GM13976 (cell line): Measurements from ENCODE around the gene CLDN7.

Experiments
- DNase-seq: peaks from one replicate; pipeline ENCODE4 v3.0.0; 2012; ENCODE audit warnings: low spot score
- in situ Hi-C: fragments of 300-500 bp; cut with MboI; formaldehyde crosslinking; loops from one replicate; pipeline ENCODE4 v1.12.0; 2022; ENCODE audit warnings: low sequenced_read_pairs, mixed read lengths, inconsistent platforms; ENCODE audit not compliant: unreplicated experiment
- TF ChIP-seq, protein P1 (sequence below): IDR thresholded peaks from 2 replicates; pipeline ENCODE4 v1.5.1; 2012; ENCODE audit warnings: borderline replicate concordance, mild to moderate bottlenecking; ENCODE audit not compliant: insufficient read depth; ENCODE audit errors: extremely low read depth, missing control alignments, control extremely low read depth

The CLDN7 gene

DNA sequence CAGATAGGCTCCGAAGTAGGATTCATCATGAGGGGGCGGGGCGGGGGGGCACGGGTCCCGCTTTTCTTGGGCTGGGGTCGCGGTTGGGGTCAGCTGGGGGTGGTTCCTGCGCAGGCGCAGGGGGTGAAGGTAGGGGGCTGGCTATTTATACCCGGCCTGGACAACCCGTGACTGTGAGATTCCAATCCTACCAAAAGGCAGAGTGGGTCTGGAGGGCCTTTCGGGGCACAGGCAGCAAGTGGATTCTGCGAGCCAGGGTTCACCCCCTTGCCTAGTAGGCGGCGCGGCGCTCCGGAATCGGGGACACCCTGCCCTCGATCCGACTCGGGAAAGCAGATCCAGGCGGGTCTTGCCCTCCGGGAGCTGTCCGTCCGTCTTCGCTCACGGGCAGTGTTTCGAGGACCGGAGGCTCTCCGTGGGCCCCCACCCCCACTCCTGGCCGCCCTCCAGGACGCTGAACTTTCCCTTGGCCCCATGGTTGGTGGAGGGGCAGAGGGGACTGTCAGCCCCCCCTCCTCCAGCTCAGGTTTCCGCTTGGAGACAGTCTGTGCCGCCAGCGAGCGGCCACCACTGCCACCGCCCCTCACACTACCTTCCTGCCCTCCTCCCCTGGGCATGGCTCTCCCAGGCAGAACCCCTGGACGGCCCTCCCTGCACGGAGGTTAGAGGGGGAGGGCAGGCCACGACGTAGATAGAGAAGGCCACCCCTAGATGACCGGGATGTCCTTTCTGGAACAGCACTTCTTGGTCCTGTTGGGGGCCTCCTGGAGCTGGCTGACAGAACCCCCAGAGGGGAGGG is 19.9 kb upstream of the CLDN7 start:
- in situ Hi-C loops: loop anchor here (25.0 kb wide), 1 partner anchor 245 kb away; the partner anchor contains the start of genes SLC16A11 and SLC16A13
- peak; percentile 37 for DNase-seq
- TF ChIP-seq, protein P1, sequence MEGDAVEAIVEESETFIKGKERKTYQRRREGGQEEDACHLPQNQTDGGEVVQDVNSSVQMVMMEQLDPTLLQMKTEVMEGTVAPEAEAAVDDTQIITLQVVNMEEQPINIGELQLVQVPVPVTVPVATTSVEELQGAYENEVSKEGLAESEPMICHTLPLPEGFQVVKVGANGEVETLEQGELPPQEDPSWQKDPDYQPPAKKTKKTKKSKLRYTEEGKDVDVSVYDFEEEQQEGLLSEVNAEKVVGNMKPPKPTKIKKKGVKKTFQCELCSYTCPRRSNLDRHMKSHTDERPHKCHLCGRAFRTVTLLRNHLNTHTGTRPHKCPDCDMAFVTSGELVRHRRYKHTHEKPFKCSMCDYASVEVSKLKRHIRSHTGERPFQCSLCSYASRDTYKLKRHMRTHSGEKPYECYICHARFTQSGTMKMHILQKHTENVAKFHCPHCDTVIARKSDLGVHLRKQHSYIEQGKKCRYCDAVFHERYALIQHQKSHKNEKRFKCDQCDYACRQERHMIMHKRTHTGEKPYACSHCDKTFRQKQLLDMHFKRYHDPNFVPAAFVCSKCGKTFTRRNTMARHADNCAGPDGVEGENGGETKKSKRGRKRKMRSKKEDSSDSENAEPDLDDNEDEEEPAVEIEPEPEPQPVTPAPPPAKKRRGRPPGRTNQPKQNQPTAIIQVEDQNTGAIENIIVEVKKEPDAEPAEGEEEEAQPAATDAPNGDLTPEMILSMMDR: no peak

DNA sequence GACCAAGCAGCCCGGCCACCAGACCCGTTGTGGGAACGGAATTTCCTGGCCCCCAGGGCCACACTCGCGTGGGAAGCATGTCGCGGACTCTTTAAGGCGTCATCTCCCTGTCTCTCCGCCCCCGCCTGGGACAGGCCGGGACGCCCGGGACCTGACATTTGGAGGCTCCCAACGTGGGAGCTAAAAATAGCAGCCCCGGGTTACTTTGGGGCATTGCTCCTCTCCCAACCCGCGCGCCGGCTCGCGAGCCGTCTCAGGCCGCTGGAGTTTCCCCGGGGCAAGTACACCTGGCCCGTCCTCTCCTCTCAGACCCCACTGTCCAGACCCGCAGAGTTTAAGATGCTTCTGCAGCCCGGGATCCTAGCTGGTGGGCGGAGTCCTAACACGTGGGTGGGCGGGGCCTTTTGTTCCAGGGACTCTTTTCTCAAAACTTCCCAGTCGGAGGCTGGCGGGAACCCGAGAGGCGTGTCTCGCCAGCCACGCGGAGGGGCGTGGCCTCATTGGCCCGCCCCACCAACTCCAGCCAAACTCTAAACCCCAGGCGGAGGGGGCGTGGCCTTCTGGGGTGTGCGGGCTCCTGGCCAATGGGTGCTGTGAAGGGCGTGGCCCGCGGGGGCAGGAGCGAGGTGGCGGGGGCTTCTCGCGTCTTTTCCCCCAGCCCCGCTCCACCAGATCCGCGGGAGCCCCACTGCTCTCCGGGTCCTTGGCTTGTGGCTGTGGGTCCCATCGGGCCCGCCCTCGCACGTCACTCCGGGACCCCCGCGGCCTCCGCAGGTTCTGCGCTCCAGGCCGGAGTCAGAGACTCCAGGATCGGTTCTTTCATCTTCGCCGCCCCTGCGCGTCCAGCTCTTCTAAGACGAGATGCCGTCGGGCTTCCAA is 19.0 kb upstream of the CLDN7 start, which contains the start of gene SLC2A4:
SLC2A4 (plus strand) TSS at position 645 of the 879 bp plus-strand sequence; CDS start at position 862, 217 bp downstream.
- in situ Hi-C loops: loop anchor here (25.0 kb wide), 1 partner anchor 244 kb away; the partner anchor contains the start of genes SLC16A11 and SLC16A13
- TF ChIP-seq, protein P1: no peak
- peak; percentile 99 for DNase-seq

DNA sequence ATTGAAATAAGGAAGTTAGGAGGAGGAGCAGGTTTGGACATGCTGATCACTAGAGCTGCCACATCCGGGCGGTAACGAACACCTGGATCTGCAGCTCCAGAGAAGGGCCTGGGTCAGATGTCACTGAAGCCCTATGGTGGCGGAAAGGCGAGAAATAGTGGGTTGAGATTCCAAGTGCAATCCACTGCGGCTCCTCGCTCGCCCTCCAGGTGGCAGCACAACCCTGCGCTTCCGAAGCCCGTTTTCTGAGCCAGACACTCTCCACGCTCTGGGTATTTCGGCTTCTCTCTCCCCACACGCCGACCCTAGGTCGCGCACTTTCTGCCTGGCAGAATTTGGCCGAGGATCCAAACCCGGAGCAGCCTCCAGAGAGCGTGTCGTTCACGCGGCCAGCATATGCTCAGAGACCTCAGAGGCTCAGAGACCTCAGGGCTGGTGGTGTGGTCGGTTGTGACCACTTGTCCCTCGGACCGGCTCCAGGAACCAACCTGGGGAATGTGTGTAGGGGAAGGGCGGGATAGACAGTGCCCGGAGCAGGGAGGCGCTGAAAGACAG is 18.3 kb upstream of the CLDN7 start:
- in situ Hi-C loops: loop anchor here (25.0 kb wide), 1 partner anchor 243 kb away; the partner anchor contains the start of genes SLC16A11 and SLC16A13
- peak; percentile 90 for DNase-seq
- TF ChIP-seq, protein P1: peak; percentile 65

DNA sequence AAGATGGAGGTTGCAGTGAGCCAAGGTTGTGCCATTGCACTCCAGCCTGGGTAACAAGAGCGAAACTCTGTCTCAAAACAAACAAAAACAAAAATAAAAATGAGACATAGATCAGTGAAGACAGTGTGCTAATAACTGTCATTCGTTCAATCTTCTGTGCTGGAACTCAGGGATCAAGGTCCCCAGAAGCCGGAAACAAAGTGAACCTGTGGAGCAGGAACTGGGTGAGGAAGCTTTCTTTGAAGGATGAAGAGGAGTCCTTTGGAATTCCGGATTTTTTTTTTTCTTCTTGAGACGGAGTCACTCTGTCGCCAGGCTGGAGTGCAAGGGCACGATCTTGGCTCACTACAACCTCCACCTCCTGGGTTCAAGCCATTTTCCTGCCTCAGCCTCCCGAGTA is 17.2 kb upstream of the CLDN7 start:
- in situ Hi-C loops: loop anchor here (25.0 kb wide), 1 partner anchor 242 kb away; the partner anchor contains the start of genes SLC16A11 and SLC16A13
- TF ChIP-seq, protein P1: no peak
- no peak for DNase-seq

DNA sequence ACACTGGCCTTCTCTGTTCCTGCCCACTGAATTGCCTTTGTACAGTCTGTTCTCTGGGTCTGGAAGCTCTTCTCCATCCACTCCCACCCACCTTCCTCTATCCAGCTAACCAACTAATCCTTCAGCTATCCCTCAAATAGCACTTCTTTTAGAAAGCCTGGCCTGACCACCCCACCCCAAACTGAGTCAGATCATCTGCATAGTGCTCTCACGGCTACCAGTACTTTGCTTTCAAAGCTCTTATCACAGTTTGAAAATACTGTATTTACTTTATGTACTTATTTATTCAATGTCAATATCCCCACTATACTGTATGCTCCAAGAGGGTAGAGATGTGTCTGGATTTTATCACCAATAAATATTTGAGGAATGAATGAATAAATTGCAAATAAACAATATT is 4.5 kb upstream of the CLDN7 start:
- TF ChIP-seq, protein P1: no peak
- no peak for DNase-seq
- in situ Hi-C loops: no loop called here

DNA sequence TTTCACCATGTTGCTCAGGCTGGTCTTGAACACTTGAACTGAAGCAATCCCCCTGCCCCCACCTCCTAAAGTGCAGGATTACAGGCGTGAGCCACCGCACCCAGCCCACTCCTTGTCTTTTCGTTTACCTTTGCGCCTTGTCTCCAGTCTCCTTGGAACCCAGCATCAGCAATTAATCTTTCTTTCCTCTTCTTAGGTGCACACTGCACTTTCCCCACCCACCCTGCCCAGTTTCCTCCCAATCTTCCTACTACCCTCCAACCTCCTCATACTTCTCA is 1.5 kb upstream of the CLDN7 start:
- DNase-seq: no peak

More for the DNA sequence above, 1.5 kb upstream of the CLDN7 start:
- TF ChIP-seq, protein P1: no peak
- in situ Hi-C loops: no loop called here
